Left ventricle myocardium inferior (tissue), 1 donor: ENCODE data around the gene PTTG1IP. TPM values are rescaled to one million over a fixed set of nuclear protein-coding genes. Genes with fewer than 3 reads are reported as not detected.

Experiments
- DNase-seq: peaks from one replicate; pipeline ENCODE4 v3.0.0-alpha.2; 2020
- H3K27ac ChIP-seq: fragments of 200-600 bp; replicated peaks from 2 replicates; pipeline ENCODE4 v1.8.0; 2021
- H3K27me3 ChIP-seq: fragments of 200-600 bp; 2 replicates; pipeline ENCODE4 v1.8.0; 2021; ENCODE audit warnings: low read depth
- H3K36me3 ChIP-seq: fragments of 200-600 bp; 2 replicates; pipeline ENCODE4 v1.8.0; 2021
- H3K4me1 ChIP-seq: fragments of 200-600 bp; 2 replicates; pipeline ENCODE4 v1.8.0; 2021
- H3K4me3 ChIP-seq: fragments of 200-600 bp; 2 replicates; pipeline ENCODE4 v1.8.0; 2021; ENCODE audit warnings: mild to moderate bottlenecking, moderate library complexity
- H3K9me3 ChIP-seq: fragments of 200-600 bp; replicated peaks from 2 replicates; pipeline ENCODE4 v1.8.0; 2021
- intact Hi-C: fragments of 100-400 bp; cut with micrococcal nuclease; formaldehyde crosslinking; loops from one replicate; pipeline ENCODE4 v1.11.0; 2022
- total RNA-seq: library from RNA; stranded (reverse); fragmentation: NEBNext Ultra II Directional; extraction: Animal tissue kit (Norgen Biotek cat#: 25700); gene quantifications from one replicate; pipeline ENCODE4 v1.2.1, GENCODE V29; 2021
- TF ChIP-seq, protein P1 (sequence below): fragments of 200-600 bp; IDR thresholded peaks from 2 replicates; pipeline ENCODE4 v1.8.0; 2021; ENCODE audit warnings: antibody characterized with exemption, mild to moderate bottlenecking, borderline replicate concordance
- donor health status: DM: no; HTN: yes; CAD: no; lungs with severe emphysema.

Gene PTTG1IP
- total RNA-seq, 1 donor from 2014 or later = 171 TPM

DNA sequence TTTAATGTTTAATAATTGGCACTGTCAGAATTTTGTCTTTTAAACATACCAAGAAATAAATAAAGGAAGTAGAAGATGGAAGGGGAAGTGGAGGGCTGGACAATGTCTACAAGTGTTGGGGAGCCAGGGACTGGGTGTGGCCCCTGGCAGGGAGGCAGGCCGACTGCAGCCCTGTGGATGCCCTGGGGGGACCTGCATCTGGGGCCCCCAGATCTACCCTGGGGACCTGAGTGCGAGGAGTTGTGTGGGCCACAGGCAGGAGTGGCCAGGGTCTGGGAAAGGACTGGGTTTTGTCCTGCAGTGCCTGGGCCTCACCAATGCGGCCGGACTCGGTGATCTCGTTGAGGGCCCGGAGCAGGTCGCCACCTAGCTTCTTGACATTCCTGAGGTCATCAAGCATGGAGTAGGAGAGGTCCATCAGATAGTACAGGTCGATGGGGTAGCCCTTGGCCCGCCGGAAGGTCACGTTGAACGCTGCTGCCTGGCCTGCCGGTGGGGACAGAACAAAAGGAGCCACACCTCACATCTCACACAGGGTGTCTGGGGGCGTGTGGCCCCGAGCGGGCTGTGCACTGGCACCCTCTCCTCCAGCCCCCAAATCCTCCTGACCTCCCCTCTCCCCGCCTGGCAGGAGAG, 29.7 kb upstream of the PTTG1IP start:
- H3K9me3 ChIP-seq = no peaks in the 10 kb centered on the region
- peak; percentile 16 for DNase-seq
- TF ChIP-seq, protein P1, sequence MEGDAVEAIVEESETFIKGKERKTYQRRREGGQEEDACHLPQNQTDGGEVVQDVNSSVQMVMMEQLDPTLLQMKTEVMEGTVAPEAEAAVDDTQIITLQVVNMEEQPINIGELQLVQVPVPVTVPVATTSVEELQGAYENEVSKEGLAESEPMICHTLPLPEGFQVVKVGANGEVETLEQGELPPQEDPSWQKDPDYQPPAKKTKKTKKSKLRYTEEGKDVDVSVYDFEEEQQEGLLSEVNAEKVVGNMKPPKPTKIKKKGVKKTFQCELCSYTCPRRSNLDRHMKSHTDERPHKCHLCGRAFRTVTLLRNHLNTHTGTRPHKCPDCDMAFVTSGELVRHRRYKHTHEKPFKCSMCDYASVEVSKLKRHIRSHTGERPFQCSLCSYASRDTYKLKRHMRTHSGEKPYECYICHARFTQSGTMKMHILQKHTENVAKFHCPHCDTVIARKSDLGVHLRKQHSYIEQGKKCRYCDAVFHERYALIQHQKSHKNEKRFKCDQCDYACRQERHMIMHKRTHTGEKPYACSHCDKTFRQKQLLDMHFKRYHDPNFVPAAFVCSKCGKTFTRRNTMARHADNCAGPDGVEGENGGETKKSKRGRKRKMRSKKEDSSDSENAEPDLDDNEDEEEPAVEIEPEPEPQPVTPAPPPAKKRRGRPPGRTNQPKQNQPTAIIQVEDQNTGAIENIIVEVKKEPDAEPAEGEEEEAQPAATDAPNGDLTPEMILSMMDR = no peak
- H3K4me1 ChIP-seq = no peaks in the 10 kb centered on the region
- no peak overlapping the region for H3K27ac ChIP-seq
- H3K4me3 ChIP-seq = no peak overlapping the region
- H3K27me3 ChIP-seq = peaks cover 19% of the 10 kb centered on the region
- intact Hi-C loops = no loop called here
- no peaks in the 10 kb centered on the region for H3K36me3 ChIP-seq

DNA sequence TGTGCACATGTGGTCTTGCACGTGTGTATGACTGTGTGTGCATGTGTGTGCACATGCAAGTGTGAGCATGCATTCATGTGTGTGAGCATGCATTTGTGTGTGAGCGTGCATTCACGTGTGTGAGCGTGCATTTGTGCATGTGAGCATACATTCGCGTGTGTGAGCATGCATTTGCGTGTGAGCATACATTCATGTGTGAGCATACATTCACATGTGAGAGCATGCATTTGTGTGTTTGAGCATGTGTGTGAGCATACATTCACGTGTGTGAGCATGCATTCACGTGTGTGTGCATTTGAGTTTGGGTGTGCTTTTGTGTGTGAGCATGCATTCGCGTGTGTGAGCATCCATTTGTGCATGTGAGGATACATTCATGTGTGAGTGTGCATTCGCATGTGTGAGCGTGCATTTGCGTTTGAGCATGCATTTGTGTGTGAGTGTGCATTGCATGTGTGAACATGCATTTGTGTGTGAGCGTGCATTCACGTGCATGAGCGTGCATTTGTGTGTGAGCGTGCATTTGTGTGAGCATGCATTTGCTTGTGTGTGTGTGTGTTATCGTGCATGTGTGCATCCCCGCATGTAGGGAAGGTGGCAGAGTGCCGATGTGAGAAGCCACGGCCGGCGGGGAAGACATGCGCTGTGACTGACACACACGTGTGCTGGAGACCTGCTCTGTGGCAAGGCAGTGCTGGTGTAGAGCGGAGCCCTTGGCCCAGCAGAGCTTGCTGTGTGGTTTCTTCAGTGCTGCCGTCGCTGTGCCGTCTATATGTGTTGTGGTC, 29.0 kb upstream of the PTTG1IP start:
- Histone ChIP-seq H3K36me3 (no peaks in the 10 kb centered on the region), H3K9me3 (no peaks in the 10 kb centered on the region), H3K4me3 (no peak overlapping the region), H3K27me3 (peaks cover 25% of the 10 kb centered on the region), H3K4me1 (no peaks in the 10 kb centered on the region), H3K27ac (no peak overlapping the region)
- TF ChIP-seq, protein P1 = no peak
- peak; percentile 11 for DNase-seq
- intact Hi-C loops = no loop called here

DNA sequence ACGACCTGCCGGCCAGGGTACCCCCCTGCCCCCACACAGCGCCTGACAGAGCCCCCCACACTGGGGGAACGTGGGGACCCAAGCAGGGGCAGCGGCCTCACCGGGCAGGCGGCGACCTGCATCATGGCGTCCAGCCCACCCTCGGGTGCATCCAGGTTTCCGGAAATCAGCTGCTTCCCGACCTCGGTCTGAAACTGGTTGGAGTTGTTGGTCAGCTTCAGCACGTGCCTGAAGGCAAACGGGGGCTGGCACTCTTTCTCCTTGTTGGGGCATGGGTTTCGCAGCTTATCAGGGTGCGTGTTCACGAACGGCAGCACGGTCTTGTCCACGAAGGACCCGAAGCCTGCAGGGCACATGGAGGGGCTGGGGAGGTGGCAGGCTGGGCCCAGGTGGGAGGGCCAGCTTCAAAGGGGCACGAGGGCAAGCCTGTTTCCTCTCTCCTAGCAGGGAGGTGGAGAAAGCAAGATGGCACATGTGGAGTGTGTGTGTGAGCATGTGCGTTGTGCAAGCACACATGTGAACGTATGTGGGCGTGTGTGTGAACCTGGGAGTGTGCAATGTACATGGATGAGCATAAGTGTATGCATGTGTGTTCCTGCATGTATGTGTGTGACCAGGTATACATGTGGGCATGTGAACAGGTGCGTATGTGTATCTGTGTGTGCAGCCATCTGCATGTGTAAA, 28.0 kb upstream of the PTTG1IP start:
- no peaks in the 10 kb centered on the region for H3K9me3 ChIP-seq
- TF ChIP-seq, protein P1 = no peak
- no peaks in the 10 kb centered on the region for H3K36me3 ChIP-seq
- no peak for DNase-seq
- intact Hi-C loops = no loop called here
- no peak overlapping the region for H3K4me3 ChIP-seq
- peaks cover 26% of the 10 kb centered on the region for H3K27me3 ChIP-seq
- H3K27ac ChIP-seq = no peak overlapping the region
- H3K4me1 ChIP-seq = no peaks in the 10 kb centered on the region

DNA sequence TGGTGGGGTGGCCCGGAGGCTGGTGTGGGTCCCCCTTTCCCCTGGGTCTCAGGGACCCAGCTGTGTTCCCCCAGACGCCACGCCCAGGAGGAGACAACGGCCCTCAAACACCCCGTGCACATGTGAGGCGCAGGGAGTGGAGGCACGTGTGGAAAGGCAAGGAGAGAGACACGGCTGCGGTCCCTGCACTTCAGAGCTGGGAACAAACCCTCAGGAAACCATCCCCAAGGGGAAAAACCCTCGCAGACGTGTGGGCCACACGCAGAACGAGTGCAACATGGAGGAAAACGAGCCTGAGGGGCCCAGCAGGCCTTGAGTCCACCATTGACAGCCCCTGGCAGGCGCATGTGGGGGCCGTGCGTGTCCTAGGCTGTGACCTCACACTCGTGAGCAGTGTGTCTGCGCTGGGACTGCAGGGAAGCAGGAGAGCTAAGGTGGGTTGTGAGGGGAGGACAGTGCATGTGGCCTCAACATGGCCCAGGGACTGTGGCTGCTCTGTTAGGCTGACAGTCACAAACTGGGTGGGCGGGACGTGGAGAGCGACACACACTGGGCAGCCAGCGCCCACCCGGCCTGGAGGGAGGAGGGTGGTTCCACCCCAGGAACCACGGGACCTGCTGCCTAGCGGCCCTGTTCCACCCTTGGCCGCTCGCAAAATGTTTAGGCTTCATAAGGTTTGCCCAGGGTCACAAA, 27.2 kb upstream of the PTTG1IP start:
- intact Hi-C loops = no loop called here
- no peaks in the 10 kb centered on the region for H3K36me3 ChIP-seq
- TF ChIP-seq, protein P1 = no peak
- no peak overlapping the region for H3K27ac ChIP-seq
- H3K27me3 ChIP-seq = peaks cover 27% of the 10 kb centered on the region
- no peak for DNase-seq
- no peaks in the 10 kb centered on the region for H3K9me3 ChIP-seq
- H3K4me3 ChIP-seq = no peak overlapping the region
- no peaks in the 10 kb centered on the region for H3K4me1 ChIP-seq

DNA sequence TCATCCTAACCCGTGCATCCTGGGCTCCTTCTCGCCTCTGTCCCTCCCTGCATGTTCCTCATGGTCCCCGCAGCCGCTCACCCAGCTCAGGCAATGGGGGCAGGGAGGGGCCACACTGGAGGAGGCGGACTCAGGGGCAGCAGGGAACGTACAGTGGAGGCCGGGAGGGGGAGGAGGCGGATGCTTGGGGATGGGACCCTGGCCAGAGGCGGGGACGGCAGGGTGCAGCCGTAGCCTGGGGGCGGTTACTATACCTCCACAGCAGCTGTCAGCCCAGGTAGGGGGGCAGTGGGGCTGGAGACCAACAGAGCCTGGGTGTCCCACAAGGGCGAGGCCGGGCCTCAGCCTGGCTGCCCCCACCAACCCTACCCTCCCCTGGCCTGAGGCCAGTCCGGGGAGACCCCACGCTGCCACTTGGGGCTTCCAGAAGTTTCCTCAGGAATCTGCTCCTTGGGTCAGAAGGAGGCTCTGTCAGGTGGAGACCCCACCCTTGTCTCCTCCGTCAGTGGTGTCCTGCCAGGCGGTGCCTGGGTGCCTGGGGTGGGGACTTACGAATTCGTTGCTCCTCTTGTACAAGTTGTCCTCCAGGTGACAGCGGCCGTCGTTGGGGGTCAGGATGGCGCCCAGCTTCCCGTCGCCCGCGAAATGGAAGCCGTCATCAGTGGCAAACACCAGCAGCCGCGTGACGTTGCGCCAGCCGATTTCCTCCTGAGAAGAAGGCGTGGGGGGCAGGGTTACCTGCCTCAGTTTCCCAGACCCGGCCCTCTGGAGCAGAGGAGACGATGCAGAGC, 26.5 kb upstream of the PTTG1IP start:
- peak; percentile 13 for DNase-seq
- Histone ChIP-seq H3K4me3 (no peak overlapping the region), H3K9me3 (no peaks in the 10 kb centered on the region), H3K36me3 (no peaks in the 10 kb centered on the region), H3K4me1 (no peaks in the 10 kb centered on the region), H3K27me3 (peaks cover 27% of the 10 kb centered on the region), H3K27ac (no peak overlapping the region)
- intact Hi-C loops = no loop called here
- TF ChIP-seq, protein P1 = no peak
